HTERT RPE-1 (cell line): ENCODE measurements around the gene STK35.
"Not testable (repeated sequence)": the region's sequence is repeated elsewhere in the genome, so short reads cannot be mapped to it uniquely, and the experiment has no call there.

Experiments
- in situ Hi-C: fragments of 300-500 bp; cut with MboI; formaldehyde crosslinking; loops from 4 replicates; pipeline ENCODE4 v1.14.3; 2020; ENCODE audit warnings: low sequenced_read_pairs

The STK35 gene

DNA sequence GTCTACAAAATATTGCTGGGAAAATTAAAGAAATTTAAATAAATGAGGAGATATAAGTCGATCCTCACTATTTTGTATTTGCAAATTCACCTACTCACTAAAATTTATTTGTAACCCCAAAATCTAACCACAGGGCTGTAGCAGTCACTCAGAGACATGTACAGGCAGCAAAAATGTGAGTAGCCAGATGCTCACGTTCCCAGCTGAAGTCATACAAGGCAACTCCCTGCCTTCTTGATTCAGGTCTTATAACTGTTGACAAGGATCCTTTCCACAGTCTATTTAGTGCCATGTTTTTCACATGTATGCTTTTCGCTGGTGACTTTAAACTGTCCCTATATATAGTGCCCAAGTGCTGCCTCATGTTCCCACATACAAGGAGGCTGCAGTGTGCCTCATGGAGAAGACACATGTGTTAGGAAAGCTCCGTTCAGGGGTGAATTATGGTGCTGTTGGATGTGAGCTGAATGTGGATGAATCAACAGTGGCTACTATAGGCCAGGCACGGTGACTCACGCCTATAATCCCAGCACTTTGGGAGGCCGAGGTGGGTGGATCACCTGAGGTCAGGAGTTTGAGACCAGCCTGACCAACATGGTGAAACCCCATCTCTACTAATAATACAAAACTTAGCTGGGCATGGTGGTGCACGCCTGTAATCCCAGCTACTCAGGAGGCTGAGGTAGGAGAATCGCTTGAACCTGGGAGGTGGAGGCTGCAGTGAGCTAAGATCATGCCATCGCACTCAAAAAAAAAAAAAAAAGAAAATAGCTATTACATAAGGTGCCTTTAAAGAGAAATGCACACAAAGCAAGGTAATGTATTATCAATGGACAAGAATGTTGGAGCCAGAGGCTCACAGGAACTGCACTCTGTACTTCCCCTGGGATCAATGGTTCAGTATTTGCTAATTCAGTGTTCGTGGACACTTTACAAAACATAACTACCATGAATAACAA lies 55.3 kb downstream of the STK35 start:
- in situ Hi-C loops: no loop called here

DNA sequence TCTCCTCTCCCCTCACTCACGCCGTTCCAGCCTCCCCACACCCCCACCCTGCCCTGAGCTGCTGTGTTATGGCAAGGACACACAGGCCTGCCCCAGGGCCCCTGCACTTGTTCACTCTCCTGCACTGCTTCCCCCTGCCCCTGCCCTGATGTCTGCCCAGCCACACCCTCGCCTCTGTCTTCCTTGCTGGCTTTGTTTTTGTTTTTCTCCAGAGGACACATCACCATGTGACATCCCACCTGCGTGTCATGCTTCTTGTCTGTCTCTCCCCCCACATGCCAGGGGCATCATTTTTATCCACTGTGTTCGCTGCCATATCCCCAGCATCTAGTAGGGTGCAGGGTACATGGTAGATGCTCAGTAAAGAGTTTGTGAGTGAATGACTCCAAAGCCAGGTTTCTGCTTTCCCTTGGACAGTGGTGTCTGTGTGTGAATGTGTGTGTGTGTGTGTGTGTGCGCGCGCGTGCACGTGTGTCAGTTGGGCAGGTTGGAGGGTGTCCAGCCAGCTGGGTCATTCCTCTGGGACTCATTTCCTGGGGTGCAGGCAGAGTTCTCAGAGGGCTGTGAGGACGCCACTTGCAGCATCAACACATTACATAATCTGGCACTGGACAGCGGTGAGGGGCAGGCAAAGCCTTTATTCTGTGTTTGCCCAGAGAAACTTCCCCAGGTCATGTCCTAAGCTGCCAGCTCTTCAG lies 60.6 kb downstream of the STK35 start:
- in situ Hi-C loops: no loop called here

DNA sequence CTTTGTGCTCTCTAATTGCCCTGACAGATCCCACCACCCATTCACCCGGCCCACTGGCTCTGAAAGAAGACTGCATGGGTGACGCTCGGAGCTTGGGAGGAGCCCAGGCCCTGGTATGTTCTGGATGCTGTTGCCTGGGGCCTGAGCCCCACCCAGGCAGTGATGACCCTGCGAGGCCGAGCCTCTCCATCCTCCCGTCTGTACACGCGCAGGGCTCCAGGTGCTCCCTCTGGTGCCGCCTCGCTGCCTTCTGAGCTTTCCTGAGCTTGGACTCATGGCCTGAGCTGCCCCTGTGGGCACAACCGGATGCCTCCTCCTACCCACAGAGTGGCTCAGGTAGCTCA lies 61.2 kb downstream of the STK35 start:
- in situ Hi-C loops: no loop called here

DNA sequence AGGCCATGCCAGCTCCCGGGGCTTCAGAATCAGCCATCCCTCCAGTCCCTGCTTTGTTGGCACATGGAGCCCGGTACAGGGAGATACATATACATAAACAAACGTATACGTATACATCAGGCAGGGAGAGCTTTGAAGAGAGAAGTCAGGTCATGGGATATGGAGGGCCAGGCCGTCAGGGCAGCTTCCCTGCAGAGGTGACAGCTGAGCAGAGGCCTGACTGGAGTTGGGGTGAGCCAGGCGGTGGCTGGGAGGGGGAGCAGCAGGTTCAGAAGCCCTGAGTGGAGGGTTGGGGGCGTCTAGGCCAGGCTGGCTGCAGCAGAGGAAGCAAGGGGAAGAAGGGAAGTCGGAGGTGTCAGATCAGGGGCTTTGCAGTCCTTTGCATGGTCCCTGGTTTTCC lies 61.7 kb downstream of the STK35 start:
- in situ Hi-C loops: no loop called here

DNA sequence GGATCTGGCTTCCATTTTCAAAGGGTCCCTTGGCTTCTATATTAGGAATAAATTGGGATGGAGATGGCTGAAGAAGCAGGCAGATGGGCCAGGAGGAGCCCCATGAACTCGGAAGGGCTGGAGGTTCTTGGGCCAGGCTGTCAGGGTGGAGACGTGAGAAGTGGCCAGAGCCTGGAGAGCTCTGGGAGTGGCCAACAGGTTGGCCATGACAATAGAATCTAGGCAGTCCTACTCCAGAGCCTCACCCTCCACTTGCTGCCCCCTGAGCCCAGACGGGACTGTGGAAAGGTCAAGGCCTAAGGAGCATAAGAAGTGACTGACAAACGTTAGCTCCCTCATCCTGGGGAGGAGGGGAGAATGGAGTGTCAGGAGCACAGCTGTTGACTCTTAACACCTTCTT lies 62.1 kb downstream of the STK35 start:
- in situ Hi-C loops: no loop called here

DNA sequence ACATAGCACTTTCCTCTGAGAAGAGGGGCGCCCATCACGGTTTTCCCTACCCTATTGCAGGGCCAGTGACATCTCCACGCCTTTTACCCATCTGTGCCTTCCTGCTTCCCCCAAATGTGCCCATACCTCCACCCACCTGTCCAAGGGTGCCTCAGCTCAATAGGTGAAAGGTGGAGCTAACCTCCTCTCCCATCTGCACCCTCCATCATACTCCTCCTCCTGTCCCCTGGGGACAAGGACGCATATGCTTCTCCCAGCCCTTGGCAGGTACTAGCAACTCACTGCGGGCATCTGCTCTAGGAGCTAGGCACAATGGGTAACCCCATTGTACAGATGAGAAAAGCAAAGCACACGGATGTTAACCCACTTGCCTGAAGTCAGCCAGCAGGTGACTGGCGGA lies 62.8 kb downstream of the STK35 start:
- in situ Hi-C loops: no loop called here

DNA sequence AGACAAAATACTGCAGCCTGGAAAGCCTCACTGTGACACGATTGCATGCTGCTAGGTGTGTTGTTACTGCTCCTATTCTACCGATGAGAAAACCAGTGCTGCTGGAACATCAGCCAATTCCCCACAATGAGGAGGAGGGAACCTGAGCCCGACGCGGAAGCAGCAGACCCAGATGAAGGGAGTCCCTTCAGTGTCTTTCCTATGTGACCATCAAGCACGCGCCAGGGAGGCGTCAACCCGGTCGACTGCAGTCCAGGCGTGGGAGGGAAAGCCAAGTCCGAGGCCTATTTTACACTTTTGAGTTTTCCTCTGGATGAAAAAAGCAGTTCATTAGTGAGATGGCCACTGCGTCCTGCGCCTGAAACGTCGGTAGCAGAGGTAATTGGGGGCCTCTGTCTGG lies 63.3 kb downstream of the STK35 start:
- in situ Hi-C loops: no loop called here

DNA sequence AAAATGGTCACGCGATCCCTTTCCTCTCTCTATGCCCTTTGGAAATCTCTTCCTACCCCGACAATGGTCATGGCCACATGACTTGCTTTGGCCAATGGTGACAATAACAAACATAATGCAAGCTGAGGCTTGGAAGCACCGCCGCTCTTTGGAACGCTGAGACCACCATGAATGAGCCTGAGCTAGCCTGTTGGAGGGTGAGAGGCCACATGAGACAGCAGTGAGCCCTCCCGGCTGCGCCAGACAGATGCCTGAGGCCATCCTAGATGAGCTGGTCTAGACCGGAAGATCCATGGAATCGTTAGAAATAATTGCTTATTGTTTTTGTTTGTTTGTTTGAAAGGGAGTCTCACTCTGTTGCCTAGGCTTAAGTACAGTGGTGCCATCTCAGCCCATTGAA lies 64.2 kb downstream of the STK35 start:
- in situ Hi-C loops: no loop called here

DNA sequence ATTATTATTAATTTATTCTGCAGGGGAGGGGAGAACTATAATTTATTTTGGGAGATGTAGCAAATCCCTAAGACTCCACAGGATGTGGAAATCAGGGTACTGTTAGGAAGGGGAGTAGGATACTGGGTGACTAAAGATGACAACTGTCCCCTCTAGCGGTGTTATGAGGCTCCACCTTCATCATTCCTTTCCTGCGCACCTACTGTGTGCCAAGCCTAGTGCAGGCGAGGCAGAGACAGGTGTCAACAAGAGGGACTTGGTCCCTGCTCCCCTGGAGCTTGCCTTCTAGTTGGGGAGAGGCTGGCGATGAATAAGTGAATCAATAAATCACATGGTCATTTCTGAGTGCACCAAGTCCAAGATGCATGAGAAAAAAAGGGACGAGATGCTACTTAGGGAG lies 65.5 kb downstream of the STK35 start:
- in situ Hi-C loops: no loop called here

DNA sequence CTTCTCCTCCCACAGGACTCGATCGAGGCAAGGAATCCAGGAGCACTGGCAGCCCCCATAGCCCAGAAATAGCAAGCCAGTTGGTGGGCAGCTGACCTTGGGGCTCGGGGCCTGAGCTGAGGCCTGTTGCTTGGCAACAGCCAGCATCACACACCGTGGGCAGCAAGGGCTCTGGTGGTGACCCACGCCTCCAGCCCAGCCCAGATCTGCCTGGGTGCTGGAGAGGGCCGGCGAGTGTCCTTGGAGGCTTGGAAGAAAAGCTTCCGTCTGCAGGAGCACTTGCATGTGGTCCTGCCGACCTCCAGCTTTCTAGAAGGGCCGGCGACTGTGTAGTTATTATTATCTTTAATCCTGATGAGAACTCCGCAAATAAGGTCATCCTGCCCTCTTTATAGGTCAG lies 67.3 kb downstream of the STK35 start:
- in situ Hi-C loops: no loop called here

DNA sequence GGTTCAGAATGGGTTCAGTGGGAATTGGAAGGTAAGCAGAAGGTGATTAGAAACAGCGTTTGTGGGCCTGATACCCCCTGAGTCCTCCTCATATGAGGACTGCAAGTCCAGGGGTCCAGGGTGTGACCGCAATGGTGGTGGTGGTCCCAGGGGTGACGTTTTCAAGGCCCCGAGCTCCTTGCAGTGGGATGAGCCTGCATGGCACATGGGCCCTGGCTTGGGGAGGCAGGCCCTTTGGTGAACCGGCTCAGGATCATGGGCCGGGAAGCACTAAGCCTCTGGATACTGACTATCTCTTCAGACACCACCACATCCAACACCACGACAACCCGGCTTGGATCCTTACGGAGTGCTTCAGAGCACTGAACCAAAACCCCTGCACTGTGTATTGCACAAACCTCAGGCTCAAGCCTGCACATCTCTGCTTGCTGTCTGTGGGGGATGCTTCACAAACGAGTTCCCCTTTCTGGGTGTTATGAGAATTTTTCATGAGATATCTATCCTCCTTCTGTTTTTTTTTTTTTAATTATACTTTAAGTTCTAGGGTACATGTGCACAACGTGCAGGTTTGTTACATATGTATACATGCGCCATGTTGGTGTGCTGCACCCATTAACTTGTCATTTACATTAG lies 67.9 kb downstream of the STK35 start:
- in situ Hi-C loops: no loop called here

DNA sequence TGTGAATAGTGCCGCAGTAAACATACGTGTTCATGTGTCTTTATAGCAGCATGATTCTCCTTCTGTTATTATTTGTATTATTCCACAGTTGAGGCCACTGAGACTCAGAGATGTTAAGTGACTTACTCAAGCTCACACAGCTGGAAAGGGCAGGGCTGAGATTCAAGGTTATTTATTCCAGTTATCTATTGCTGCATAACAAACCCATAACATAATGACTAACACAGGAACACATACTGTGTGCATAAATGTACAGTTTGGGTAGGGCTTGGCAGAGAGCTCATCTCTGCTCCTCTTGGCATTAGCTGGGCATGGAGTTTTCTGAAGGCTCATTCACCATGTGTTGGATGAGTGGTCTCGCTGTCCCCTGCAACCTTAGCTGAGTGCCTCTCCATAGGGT lies 68.8 kb downstream of the STK35 start:
- in situ Hi-C loops: no loop called here

DNA sequence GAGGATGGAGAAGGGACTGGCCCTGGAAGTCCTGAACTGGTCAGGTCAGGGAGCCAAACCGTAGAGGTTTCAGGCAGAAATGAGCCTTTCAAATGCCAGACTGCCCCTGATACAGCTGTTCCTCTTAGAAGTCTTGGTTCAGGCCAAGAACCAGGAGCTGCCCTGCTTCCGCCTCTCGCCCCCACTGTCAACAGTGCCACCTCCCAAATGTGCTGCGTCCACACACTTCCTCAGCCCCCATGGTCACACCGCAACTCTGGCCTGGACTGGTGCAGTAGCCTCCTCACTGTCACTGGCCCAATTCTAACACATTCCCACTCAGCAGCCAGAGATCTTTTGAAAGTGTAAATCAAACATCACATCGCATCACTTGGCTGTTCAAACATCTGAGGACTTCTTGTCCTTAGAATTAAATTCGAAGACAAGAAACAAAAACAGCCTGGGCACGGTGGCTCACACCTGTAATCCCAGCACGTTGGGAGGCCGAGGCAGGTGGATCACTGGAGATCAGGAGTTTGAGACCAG lies 69.7 kb downstream of the STK35 start:
- in situ Hi-C loops: no loop called here

DNA sequence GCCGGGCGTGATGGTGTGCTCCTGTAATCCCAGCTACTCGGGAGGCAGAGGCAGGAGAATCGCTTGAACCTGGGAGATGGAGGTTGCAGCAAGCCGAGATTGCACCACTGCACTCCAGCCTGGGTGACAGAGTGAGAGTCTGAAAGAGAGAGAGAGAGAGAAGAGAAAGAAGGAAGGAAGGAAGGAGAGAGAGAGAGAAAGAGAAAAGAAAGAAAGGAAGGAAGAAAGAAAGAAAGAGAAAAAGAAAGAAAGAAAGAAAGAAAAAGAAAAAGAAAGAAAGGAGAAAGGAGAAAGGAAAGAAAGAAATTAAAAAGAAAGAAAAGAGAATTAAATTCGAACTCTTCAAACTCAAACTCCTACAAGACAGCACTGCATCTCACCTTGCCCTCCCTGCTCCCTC lies 70.2 kb downstream of the STK35 start:
- in situ Hi-C loops: not testable (repeated sequence)

DNA sequence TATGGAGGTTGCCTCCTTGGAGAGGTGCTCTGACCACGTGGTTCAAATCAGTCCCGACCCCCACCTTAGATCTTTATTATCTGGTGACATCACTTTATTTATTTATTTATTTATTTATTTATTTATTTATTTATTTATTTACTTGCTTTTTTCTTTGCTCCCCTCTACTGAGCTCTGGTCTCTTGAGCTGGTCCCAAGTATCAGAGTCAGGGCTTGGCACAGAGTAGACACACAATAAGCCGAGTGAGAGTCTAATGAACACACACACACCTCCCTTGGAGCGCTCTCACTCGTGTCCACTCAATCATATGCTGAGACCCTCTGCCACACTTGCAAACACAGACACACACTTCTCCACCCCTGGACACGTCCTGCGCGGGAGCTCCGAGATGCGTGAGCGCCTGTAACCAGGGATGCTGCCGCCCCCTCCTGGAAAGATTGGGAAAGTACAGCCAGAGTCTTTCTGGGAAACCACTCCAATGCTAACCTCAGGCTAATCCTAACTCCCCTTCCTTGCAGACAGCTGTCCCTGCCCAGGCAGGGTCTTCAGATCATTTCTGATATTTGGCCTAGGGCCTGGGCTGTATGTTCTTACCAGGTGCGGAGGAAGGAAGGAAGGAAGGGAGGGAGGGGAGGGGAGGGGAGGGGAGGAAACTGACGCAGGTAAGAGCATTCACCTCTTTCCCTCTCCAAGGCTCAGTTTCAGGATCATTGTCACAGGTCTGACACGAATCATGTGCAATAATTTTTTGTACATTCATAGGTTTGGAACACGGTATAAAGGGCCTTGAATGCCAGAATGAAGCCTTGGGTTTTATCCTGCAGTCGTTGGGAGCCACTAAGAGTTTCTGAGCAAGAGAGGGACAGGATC lies 70.9 kb downstream of the STK35 start:
- in situ Hi-C loops: no loop called here

DNA sequence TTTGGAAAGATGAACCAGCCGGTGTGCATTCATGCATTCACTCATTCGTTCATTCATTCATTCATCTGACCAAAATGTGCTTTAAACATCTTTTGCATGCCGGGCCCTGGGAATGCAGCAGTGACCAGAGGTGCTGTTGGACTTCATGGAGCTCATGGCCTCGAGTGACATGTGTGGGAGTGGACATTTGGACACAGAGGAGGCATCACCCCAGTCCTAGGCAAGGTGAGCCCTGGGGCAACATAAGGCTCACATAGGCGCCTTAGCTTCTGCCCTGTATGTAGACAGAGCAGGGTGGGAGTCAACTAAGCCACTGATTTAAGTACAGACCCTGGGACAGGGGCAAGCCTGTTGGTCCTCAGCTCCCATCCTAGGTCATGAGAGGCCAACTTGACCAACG lies 71.6 kb downstream of the STK35 start:
- in situ Hi-C loops: no loop called here

DNA sequence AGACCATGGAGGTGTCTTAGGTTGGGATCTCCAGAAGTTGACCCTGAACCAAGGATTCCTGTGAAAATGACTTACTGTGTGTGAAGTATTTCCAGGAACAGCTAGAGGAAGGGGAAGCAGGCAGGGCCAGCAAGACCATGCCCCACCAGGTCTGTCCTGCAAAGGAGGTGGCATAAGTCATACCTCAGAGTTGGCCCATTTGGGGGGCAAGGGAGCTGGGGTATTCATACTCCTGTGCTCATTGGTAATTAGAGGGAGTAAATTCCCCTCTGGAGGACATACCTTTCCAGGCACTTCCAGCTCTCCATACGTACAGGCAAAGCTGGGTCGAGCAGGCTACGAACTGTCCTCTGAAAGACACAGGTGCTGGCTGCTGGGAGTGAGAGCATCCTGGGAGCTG lies 72.4 kb downstream of the STK35 start:
- in situ Hi-C loops: no loop called here

DNA sequence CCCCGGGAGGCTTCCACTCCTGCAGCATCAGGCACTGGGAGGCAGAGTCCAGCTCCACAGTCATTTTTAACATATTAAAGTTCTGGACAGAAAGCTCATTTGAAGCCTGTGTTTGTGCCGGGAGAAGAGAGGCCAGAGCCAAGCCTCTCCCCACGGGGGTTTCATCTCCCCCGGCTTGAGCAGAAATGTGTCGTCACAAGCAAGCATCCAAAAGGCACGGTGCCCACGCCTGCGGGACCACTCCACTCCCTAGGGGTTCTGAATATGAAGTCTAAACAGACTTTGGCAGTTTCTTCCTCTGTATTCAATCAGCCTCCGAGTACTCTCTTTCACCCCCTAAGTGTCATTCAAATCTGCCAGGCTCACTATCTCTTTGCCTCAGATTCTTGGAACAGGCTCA lies 75.3 kb downstream of the STK35 start:
- in situ Hi-C loops: no loop called here

DNA sequence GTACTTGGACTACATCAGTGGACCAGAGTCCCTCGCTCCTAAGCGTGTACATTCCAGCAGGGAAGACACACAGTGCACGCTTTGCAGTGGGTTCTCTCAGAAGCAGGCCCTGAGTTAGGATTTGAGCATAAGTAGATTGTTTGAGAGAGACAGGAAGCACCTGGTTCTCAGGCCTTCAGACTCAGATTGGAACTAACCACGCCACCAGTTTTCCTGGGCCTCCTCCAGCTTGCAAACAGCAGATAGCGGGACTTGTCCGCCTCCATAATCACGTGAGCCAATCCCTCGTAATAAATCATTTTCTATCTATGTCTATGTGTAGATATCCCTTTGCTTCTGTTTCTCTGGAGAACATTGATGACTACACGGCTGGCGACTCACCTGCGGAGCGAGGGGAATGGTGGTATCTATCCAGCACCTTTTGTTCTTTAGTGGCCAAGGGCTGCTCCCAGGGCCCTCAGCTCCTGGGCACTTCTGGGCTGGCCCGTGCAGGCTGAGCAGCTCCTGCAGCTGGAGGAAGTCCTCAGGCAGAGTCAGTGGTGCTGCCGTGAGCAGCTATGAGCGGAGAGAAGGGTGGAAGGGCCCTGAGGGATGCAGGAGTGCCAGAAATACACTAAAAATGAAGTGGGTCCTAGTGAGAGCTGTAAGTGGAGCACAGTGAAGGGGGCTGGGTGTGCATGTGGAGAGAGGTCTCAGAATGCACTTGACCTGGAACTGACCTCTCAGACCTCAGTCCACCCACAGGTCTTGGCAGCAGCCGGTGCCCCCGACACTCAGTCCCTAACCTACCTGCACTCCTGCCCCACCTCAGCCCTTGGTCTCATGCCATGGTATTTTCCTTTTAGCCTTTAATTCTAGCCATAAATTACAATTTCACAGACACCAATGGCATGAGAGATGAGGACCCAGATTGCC lies 76.9 kb downstream of the STK35 start:
- in situ Hi-C loops: no loop called here

DNA sequence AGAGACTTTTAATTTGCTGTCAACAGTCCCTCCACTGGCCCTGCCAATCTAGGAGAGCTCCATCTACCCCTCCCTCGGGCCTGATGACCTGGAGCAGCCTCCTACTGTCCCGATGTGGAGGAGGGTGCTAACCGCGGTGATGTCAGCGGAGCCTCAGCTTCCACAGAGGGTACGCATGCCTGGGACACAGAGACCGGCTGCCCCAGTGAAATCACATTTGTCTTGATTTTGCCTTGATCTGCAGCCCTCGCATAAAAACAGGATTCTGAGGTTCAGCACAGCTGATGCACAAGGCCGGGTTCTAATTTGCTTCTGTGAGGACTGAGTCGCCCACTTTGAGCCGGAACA lies 77.6 kb downstream of the STK35 start:
- in situ Hi-C loops: no loop called here
